Amniotic stem cell (primary cell): ENCODE measurements around the gene ERCC1.
"Not testable (repeated sequence)": the region's sequence is repeated elsewhere in the genome, so short reads cannot be mapped to it uniquely, and the experiment has no call there.

ENCODE experiments used
- DNase-seq: peaks from one replicate; lab custom pipeline; 2025; lab: John Stamatoyannopoulos, UW

The ERCC1 gene

GRCh38 chr19:45455707-45456499 is 32.2 kb upstream of the ERCC1 start:
- peak; percentile 93 for DNase-seq

DNA sequence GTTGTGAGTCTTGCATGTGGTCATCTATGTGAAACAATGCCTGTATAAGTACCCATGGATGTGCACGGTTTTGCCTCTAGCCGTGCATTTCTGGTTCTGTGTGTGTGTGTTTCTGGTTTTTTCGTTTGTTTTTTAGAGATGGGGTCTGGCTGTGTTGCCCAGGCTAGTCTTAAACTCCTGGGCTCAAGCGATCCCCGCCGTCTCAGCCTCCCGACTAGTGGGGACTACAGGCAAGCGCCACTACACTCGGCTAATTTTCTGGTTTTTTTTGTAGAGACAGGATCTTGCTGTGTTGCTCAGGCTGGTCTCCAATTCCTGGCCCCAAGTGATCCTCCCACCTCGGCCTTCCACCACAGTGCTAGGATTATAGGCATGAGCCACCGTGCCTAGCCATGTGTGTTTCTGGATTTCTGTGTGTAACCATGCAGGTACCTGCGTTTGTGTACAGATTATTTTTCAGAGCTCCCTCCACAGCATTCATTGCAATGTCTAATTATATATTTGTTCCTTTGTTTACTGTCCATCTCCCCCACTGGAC is 28.2 kb upstream of the ERCC1 start:
- no peak for DNase-seq

GRCh38 chr19:45451131-45451849 is 27.6 kb upstream of the ERCC1 start:
- no peak for DNase-seq

DNA sequence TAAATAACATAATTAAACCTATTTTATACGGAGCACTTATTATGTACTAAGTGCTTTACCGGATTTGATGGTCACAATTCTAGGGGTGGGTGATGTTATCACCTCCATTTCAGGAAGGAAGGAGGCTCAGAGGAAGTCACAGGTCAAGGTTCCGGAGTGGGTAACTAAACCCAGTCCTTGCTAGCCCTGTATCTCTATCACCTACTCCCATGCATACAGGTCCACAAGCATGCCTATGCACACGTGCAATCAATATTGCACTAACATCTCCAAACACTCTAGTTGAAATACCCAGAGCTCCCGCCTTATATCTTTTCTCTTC is 26.3 kb upstream of the ERCC1 start:
- DNase-seq = no peak

DNA sequence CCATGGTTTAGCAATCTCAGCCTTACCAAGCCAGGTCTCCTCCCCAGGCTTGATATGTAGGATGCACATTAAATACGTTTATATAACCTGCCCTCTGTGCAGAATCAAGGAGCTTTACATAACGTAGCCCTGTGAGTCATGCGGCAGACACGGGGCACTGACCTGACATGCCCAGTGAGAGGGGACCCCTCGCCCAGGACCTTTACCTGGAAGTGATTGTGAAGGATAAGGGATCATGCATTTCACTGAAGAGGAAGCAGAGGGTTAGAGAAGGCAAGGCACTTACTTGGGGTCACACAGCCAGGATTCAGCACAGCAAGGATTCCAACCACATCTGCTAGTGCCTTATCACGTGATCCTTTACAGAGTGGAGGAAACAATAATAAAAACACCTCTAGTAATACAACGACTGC is 25.2 kb upstream of the ERCC1 start:
- DNase-seq = no peak

GRCh38 chr19:45448425-45448756 is 24.7 kb upstream of the ERCC1 start:
- no peak for DNase-seq

DNA sequence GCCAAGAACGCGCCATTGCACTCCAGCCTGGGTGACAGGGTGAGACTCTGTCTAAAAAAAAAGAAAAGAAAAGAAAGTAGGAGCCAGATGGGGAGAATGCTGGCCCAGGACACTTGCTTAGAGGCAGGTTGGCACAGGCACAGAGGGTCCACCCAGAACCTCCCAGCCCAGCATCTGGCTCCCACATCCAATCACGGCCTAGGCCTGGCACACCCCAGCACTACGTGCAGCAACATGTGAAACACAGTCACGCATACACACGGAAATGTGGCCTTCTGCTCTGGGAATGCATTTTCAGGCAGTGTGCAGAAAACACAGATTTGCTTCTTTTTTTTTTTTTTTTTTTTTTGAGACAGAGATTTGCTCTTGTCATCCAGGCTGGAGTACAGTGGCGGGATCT is 23.2 kb upstream of the ERCC1 start:
- DNase-seq = no peak

GRCh38 chr19:45446295-45446694 is 22.6 kb upstream of the ERCC1 start:
- no peak for DNase-seq

DNA sequence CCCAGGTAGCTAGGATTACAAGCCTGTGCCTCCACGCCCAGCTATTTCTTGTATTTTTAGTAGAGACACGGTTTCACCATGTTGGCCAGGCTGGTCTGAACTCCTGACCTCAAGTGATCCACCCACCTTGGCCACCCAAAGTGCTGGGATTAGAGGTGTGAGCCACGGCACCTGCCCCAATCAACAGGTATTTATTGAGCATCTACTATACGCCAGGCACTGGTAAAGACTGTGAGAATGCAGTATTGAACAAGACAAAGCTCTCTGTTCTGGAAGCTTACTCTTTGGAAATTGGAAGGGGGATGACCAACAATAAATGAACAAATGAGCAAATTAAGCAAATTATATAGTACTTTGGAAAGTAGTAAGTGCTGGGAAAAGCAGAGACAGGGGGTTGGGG is 21.4 kb upstream of the ERCC1 start:
- no peak for DNase-seq

- DNase-seq = peak; percentile 76
Measured at GRCh38 chr19:45444318-45445041, 20.8 kb upstream of the ERCC1 start.

GRCh38 chr19:45443462-45444317 is 20.0 kb upstream of the ERCC1 start:
- peak; percentile 83 for DNase-seq

DNA sequence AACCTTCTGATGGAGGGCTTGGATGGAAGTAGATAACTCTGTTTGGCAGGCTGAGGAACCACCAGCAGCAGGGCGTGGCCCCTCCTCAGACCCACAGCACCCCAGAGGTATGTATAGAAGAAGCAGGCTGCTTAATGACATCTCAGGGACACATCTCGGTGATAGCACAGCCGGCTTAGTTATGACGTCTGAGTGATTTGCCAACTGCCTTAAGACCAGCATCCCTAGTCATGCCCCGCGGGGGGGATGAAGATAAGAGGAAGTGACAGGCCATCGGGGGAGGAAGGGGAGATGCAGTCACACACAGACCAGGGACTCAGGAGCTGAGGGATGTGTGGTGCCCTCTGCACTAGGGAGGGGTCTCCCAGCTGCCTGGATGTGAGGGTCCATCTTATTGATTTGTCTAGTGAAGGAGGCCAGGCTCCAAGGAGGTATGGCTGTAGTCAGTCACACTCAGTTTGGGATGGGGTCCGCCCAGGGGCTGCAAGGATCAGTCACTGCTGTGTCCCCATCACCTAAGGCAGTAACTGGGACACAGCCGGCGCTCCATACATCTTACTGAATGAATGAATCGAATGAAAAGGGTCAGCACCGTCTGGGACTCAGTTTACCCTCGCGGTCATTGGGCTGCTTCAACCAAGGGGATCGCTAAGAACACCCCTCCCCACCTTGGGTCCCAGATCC is 19.2 kb upstream of the ERCC1 start:
- DNase-seq = no peak

GRCh38 chr19:45442408-45442777 is 18.7 kb upstream of the ERCC1 start:
- DNase-seq = no peak

GRCh38 chr19:45440873-45441654 is 17.3 kb upstream of the ERCC1 start:
- DNase-seq = no peak

DNA sequence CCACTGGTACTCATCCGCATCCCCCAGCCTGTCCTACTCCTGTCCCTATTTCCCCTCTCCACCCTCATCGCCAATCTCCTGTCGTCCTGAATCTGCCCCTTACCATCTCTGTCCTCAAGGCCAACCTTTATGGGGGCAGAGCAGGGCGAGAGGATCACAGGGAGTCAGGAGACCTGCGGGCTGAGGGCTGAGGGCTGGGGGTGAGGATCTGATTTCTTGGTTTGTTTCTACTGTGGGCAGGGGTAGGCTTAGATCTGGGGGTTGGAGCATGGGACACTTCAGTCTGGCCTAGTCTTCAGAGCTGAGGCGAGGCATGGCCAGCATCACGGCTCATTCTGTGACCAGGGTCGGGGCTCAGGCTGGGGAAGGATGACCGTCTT is 16.5 kb upstream of the ERCC1 start:
- DNase-seq = no peak

DNA sequence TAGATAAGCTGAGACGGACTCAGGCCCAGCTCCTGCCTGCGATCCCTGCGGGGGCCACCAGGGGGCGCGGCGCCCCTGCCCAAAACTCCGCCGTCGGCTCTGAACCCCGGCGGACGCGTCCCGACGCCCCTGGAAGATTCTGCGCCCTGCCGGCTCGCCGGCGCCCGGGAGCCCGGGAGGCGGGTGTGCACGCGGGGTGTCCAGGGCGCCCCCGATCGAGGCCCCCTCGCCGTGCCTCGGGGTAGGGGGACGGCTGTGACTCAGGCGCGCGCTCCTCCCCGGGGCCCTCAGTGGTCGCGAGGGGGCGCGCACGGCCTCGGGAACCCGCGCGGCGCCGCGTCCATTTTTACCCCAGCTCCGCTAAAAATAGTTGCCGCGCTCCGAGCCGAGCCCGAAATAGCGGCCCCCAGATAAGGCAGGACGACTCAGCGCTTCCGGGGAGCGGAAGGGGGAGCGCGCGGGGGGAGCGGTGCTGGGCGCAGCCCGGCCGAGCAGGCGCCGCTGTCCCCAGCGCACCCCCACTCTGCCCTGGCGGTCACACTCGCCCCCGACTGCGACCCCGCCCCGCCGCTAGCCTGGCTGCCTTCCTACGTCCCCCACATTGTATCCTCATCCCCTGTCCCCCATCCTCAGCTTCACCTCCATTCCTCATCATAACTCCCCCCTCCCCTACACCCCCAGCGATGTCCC is 16.0 kb upstream of the ERCC1 start:
- peak; percentile 76 for DNase-seq

DNA sequence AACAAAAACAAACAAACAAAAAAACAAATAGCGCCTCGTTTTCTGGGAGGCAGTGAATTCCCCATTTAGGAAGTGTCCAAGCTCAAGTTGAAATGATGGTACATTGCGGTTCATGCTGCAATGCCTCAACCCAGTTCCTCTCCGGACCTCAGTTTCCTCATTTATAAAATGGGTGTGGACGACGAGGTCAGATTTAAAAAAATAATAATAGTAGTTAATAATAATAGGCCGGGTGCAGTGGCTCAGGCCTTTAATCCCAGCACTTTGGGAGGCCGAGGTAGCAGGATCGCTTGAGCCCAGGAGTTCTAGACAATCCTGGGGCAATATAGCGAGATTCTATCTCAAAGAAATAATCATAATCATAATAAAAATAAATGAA is 15.5 kb upstream of the ERCC1 start:
- no peak for DNase-seq

DNA sequence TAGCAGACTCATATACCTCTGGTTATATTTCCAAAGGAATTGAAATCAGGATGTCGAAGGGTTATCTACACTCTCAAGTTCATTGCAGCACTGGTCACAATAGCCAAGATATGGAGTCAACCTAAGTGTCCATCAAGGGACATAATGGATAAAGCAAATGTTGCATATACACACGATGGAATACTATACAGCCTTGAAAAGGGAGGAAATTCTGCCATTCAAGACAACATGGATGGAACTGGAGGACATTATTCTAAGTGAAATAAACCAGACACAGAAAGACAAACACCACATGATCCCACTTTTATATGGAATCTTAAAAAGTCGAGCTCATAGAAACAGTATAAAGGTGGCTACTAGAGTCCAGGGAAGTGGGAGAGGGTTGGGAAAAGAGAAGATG is 13.6 kb upstream of the ERCC1 start:
- no peak for DNase-seq

DNA sequence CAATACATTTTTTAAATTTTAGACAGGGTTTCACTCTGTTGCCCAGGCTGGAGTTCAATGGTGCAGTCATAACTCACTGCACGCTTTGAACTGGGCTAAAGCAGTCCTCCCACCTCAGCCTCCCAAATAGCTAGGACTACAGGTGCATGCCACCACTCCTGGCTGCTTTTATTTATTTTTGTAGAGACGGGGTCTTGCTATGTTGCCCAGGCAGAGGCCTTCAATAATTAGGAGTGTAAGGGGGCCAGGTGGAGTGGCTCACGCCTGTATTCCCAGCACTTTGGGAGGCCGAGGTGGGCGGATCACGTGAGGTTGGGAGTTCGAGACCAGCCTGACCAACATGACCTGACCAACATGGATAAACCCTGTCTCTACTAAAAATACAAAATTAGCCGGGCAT is 8.8 kb upstream of the ERCC1 start:
- not testable (repeated sequence) for DNase-seq

- not testable (repeated sequence) for DNase-seq
Measured at GRCh38 chr19:45431008-45431407, 7.3 kb upstream of the ERCC1 start.
